Natural killer cell treated with Interleukin-12 subunit alpha and Interleukin-12 subunit beta and Interleukin-15 and Interleukin-18, amount 100 ng/mL, for 72 hours (primary cell): ENCODE results near the gene NDUFA13. TPM values are rescaled to one million over a fixed set of nuclear protein-coding genes. Genes with fewer than 3 reads are reported as not detected.
A peak's percentile ranks its signal among the peaks of the same experiment; 100 is the strongest.

ENCODE experiments used
- ATAC-seq, 2 donors: fragments of 150-1000 bp; cut with Tn5 transposase in 1 of 2; sonication (Bioruptor Pico), chemical (Tn5 transposase) in 1 of 2; 2 replicates each; pipeline ENCODE4 v1.10.0; 2021
- DNase-seq: peaks from one replicate; pipeline ENCODE4 v3.0.0; 2022; ENCODE audit warnings: low spot score
- H3K27ac Mint-ChIP-seq, 2 donors: 1 replicate in 1 of 2; 2 replicates in 1 of 2; pipeline ENCODE4 v1.8.0; 2022; ENCODE audit warnings: mixed read lengths in 2 of 2, mild to moderate bottlenecking in 1 of 2, moderate library complexity in 1 of 2
- H3K27me3 Mint-ChIP-seq, 2 donors: 1 replicate in 1 of 2; 2 replicates in 1 of 2; pipeline ENCODE4 v1.8.0; 2022; ENCODE audit warnings: mixed read lengths in 2 of 2
- H3K36me3 Mint-ChIP-seq: one replicate; pipeline ENCODE4 v1.8.0; 2022; ENCODE audit warnings: mixed read lengths
- H3K4me1 Mint-ChIP-seq, 2 donors: 1 replicate in 1 of 2; 2 replicates in 1 of 2; pipeline ENCODE4 v1.8.0; 2022; ENCODE audit warnings: low read depth in 2 of 2, mixed read lengths in 2 of 2, mild to moderate bottlenecking in 1 of 2
- H3K4me3 Mint-ChIP-seq: one replicate; pipeline ENCODE4 v1.8.0; 2022; ENCODE audit warnings: mixed read lengths
- H3K9me3 Mint-ChIP-seq: 2 replicates; pipeline ENCODE4 v1.8.0; 2022; ENCODE audit warnings: mixed read lengths
- total RNA-seq, 2 donors: library from RNA; stranded (reverse); gene quantifications; one replicate each; pipeline ENCODE4 v1.2.3, GENCODE V29; 2022

Gene NDUFA13
- total RNA-seq, 2 donors from 2014 or later: 261 to 310 TPM

DNA sequence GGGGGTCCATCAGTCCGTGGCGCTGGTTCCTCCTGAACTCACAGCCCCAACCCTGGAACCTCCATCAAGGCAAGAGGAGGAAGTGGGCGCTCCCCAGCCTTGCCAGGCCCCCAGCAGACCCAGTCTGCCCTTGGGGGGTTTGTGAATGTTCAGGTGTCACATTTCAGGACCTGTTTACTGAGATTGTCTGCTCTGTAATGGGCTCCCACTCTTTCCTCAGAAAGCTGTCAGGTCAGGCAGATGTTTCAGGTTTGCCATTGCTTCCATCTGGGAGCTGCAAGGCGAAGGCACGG lies 30.1 kb upstream of the NDUFA13 start:
- H3K27me3 Mint-ChIP-seq: no peaks in the 10 kb centered on the region
- ATAC-seq (no peak), DNase-seq (no peak)
- H3K9me3 Mint-ChIP-seq: no peaks in the 10 kb centered on the region
- H3K36me3 Mint-ChIP-seq: no peaks in the 10 kb centered on the region
- H3K4me3 Mint-ChIP-seq: no peak overlapping the region
- peak overlapping the region in 1 of 2 donors; percentile 50 for H3K27ac Mint-ChIP-seq
- H3K4me1 Mint-ChIP-seq: peaks cover 46 to 47% of the 10 kb centered on the region in 2 donors

DNA sequence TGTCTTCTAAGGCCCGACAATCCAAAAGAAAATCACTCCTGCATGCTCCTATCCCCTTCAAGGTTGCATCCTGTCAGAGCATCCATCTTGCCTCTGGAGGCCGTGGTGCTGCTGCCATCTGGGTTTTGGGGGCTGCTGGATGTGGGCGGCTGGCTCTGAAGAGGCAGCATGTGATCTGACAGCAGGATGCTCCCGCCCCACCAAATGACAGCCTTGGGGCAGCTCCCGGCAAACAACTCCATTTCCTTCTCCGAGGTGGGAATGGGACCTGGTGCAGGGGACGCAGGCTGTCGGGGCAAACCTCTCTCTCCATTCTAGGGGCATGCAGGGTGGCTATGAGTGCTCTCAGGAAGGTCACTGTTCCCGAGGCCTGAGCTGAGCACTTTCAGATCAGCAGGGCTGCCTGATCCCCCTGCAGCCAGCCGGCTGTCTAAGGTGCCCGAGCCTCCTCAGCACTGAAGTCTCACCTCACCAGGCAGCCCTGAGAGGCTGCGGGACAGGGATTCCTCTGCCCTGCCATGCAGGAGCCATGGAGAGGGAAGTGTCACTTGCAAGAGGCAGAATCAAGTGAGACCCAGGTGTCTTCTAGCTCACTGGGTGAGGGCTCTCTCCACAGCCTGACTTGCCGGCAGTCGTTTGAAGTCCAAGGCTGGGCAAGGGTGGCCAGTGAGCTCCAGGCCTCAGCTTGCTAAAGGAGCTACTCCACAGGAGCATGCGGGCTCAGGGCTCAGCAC lies 29.5 kb upstream of the NDUFA13 start:
- H3K27ac Mint-ChIP-seq: peak overlapping the region; percentile 96 to 98

DNA sequence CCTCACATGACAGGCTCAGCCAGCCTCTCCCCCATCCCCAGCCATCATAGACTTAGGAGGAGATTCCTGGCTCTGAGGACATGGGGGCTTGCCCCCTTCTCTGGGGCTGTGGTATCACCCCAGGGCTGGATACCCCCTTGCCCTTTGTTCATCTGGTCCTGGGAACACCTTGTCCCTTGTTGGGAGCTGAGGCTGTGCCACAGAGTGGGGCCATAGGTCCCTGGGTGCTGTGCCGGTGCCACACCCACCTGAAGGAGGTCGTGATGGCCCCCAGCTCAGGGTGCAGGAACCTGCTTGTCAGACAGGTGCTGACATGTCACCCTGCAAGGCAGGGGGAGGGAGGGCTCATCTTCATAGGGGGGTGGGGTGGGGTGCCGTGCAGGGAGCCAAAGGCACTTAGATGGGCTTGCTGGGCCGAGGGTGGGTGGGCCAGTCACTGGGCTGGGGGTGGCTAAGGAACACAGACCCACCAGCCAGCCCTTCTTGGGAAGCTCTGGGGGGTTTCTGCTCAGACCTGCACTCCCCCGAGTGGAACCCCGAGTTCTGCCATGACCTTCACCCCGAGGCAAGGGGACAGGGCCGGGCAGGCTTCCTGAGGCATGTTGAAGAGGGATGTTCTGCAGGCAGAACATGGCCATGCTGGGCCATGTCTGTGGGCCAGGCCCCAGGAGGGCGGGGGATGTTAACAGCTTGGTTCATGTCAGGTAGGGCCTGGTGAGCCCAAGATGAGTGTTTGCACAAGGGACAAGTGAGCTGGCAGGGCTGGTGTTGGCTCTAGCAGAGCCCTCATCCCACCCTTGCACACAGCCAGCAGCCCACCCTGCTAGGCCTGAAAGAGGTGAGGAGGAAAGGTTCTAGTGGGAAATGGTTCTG lies 28.7 kb upstream of the NDUFA13 start:
- H3K4me1 Mint-ChIP-seq: peaks cover 43 to 44% of the 10 kb centered on the region in 2 donors
- H3K9me3 Mint-ChIP-seq: no peaks in the 10 kb centered on the region
- ATAC-seq: no peak
- H3K36me3 Mint-ChIP-seq: no peaks in the 10 kb centered on the region
- no peak overlapping the region for H3K4me3 Mint-ChIP-seq
- H3K27ac Mint-ChIP-seq: peak overlapping the region; percentile 96 to 98
- no peak for DNase-seq
- no peaks in the 10 kb centered on the region for H3K27me3 Mint-ChIP-seq

More for the DNA sequence above, 29.5 kb upstream of the NDUFA13 start:
- Mint-ChIP-seq H3K4me3 (no peak overlapping the region), H3K4me1 (peaks cover 43 to 46% of the 10 kb centered on the region in 2 donors), H3K9me3 (no peaks in the 10 kb centered on the region), H3K36me3 (no peaks in the 10 kb centered on the region), H3K27me3 (no peaks in the 10 kb centered on the region)
- ATAC-seq (no peak), DNase-seq (no peak)

DNA sequence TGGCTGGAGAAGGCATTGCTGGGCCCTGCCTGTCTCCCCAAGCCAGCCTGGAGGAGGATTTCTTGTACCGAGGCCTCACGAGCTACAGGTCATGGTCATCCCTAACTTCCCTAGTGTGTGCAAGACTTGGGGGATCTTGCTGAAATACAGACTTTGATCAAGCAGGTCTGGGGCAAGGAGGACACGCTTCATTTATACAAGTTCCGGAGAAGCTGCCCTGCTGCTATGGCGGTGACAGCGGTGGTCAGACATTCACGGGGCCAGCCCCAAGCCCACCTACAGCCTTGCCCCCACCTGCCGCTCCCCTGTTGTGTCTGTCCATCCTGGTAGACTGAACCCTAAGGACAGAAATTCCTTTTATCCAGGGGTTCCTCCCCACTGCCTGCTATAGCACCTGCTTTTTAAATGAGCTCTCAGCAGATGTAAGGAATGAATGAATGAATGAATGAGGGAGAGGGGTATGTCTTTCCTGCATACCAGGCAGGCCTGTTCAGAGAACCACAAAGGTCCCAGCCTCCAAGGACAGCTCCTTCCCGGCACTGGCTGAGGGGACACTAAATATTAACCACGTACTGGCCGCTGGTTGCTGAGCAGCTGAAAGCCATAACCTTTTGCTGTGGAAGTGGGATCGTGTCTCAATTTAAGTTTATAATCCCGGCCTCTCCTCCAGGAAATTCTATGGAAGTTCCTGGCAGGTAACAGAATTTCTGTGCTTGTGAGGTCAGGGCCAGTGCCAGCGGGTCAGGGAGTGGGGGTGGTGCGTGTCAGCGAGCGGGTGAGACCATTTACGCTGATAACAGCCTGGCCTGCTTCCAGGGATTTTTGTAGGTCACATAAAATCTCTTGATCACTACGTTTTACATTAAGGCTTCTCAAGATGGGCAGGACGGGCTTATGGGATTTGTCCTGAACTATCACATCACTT lies 27.8 kb upstream of the NDUFA13 start:
- Mint-ChIP-seq H3K4me3 (peak overlapping the region; percentile 12), H3K27ac (peak overlapping the region; percentile 96 to 98), H3K4me1 (peaks cover 38 to 42% of the 10 kb centered on the region in 2 donors), H3K36me3 (no peaks in the 10 kb centered on the region), H3K27me3 (no peaks in the 10 kb centered on the region), H3K9me3 (no peaks in the 10 kb centered on the region)
- DNase-seq: no peak
- no peak for ATAC-seq

DNA sequence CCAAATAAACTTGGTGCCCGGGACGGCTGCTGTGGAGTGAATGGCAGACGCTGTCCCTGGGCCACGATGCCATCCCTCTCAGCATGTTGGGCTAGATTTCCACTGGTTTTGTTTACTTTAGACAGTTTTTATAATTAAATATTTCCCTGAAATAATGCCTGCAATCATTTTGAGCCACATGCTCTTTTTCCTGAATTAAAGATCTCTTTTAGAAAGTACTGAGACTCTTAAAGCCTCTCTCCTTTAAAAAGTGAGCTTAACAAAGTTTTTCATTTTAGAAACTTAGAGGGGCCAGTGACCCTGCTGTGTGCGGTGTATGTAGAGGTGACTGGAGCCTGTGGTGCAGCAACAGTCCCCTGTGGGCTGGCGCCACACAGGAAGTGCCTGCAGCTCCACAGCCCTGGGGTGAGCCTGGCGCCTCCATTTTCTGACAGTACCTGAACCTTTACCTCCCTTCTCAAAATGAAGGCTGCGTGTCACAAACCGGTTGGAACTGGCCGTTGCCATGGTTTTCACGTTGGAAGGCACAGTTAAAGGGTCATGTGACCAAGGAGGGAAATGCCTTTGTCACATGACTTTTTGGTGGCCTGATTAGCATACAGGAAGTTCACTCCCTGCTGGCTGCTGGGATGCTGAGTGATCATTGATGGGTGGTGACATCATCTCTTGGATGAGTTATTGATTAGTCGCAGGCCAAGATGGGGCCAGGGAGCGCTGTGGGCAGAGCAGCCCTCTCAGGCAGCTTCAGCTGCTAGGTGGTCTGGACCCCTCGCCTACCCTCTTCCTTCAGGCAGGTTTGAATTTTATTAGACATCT lies 26.9 kb upstream of the NDUFA13 start:
- H3K36me3 Mint-ChIP-seq: no peaks in the 10 kb centered on the region
- peak overlapping the region; percentile 80 for H3K4me3 Mint-ChIP-seq
- peak overlapping the region; percentile 96 to 98 for H3K27ac Mint-ChIP-seq
- H3K27me3 Mint-ChIP-seq: no peaks in the 10 kb centered on the region
- no peaks in the 10 kb centered on the region for H3K9me3 Mint-ChIP-seq
- peaks cover 37 to 38% of the 10 kb centered on the region in 2 donors for H3K4me1 Mint-ChIP-seq
- DNase-seq (peak; percentile 89), ATAC-seq (peak; percentile 89 to 95)

DNA sequence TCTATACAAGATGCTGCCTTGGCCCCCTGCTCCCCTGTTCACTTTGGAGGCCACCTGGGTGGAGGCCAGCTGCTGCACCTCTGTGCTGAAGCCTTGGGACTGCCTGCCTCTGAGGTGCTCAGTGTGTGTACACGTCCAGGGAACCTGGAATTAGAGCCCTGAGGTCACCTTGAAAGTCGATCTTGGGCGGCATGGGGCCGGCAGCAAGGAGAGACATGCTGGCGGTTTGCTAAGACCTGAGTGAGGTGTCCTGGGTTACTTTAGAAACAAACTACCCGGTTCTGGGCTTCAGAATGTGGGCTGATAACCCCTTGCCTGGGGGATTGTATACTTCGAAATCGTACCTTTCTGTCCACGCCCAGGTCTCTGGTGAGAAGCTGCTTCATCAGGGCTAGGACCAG lies 26.2 kb upstream of the NDUFA13 start:
- Mint-ChIP-seq H3K27ac (peak overlapping the region; percentile 96 to 98), H3K4me1 (peaks cover 38 to 39% of the 10 kb centered on the region in 2 donors), H3K4me3 (peak overlapping the region; percentile 80), H3K27me3 (no peaks in the 10 kb centered on the region), H3K9me3 (no peaks in the 10 kb centered on the region), H3K36me3 (no peaks in the 10 kb centered on the region)
- DNase-seq (no peak), ATAC-seq (no peak)

DNA sequence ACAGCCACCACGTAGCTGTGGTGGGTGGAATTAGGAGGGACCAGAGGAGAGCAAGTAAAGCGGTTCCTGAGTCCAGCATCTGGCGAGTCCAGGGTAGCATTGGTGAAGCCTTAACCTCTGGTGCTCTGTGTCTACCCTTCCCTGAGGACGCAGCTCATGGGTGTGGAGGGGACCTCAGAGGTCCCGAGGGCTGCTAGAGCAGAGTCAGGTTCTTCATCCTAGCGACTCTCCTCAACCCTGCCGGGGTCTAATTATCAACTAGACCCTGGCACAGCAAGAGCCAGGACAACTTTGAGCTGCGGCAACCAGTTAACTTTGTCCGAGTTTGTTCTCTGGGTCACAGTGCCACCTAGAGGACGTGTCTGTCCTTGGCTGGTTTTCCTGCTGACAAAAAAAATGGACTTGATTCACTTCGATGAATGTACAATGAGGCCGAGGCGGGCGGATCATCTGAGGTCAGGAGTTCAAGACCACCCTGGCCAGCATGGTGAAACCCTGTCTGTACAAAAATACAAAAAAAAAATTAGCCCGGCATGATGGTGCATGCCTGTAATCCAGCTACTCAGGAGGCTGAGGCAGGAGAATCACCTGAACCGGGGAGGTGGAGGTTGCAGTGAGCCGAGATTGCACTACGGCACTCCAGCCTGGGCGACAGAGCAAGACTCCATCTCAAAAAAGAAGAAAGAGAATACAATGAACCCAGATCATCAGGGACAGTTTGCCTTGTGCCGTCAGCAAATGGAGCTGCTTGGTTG lies 25.6 kb upstream of the NDUFA13 start:
- peak overlapping the region; percentile 96 to 98 for H3K27ac Mint-ChIP-seq
- DNase-seq: peak; percentile 81
- H3K9me3 Mint-ChIP-seq: no peaks in the 10 kb centered on the region
- H3K4me3 Mint-ChIP-seq: peak overlapping the region; percentile 6
- no peaks in the 10 kb centered on the region for H3K36me3 Mint-ChIP-seq
- H3K27me3 Mint-ChIP-seq: no peaks in the 10 kb centered on the region
- H3K4me1 Mint-ChIP-seq: peaks cover 36 to 38% of the 10 kb centered on the region in 2 donors
- ATAC-seq: peak; percentile 15 to 49

DNA sequence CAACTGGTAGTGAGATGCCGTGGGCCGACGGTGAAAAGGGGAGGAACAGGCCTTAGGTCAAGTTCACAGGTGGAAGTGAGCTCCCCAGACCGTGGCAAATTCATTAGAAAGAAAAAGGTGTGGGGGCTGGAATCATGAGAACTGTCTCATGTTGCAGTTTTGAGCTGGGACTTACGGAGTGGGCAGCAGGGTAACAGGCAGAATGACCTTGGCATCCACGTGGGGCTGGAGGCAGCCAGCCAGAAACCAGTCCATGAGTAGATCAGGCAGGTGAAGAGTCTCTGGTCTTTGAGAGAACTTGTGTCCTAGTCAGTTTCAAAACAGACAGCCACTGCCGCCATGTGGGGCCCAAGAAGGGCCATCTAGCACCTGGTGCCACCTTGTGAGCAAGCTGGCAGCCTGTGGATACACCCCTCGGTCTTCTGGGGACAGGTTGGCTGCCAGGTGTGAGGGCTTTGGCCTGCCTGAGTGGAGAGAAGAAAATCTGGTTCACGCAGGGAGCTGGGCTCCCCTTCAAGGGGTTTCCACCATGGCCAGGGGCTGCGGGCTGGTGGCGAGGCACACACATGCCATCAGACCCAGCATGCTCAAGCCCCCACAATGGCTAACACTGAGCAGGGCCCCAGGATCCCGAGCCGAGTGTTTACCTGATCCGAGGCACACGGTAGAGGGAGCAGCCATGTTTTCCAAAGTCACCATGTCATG lies 24.6 kb upstream of the NDUFA13 start:
- Mint-ChIP-seq H3K4me3 (no peak overlapping the region), H3K9me3 (no peaks in the 10 kb centered on the region), H3K27me3 (no peaks in the 10 kb centered on the region), H3K36me3 (no peaks in the 10 kb centered on the region), H3K4me1 (peaks cover 33 to 41% of the 10 kb centered on the region in 2 donors), H3K27ac (peak overlapping the region in 1 of 2 donors; percentile 98)
- ATAC-seq (no peak), DNase-seq (no peak)

DNA sequence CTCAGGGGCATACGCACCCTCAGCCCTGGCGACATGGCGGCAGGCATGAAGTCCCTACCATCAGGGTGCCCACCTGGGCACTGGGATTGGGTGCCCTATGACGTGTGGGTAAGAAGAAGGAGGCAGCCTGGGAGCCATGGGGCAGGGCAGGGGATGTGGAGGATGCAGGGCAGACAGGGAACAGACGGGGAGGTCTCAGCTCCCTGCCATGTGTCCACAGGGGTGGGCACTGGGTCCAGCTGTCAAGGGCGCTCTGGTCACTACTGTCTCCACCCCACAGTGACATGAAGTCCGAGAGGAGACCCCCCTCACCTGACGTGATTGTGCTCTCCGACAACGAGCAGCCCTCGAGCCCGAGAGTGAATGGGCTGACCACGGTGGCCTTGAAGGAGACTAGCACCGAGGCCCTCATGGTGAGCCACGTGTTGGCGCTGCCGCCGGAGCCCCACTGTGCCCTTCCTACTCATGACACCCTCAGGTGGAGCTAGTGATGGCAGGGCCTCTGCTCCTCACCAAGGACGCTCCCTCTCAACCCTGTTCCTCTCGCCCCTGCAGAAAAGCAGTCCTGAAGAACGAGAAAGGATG lies 23.9 kb upstream of the NDUFA13 start:
- Mint-ChIP-seq H3K27ac (no peak overlapping the region), H3K4me1 (peaks cover 33 to 44% of the 10 kb centered on the region in 2 donors), H3K36me3 (no peaks in the 10 kb centered on the region), H3K27me3 (no peaks in the 10 kb centered on the region), H3K9me3 (no peaks in the 10 kb centered on the region), H3K4me3 (no peak overlapping the region)
- DNase-seq (no peak), ATAC-seq (no peak)

DNA sequence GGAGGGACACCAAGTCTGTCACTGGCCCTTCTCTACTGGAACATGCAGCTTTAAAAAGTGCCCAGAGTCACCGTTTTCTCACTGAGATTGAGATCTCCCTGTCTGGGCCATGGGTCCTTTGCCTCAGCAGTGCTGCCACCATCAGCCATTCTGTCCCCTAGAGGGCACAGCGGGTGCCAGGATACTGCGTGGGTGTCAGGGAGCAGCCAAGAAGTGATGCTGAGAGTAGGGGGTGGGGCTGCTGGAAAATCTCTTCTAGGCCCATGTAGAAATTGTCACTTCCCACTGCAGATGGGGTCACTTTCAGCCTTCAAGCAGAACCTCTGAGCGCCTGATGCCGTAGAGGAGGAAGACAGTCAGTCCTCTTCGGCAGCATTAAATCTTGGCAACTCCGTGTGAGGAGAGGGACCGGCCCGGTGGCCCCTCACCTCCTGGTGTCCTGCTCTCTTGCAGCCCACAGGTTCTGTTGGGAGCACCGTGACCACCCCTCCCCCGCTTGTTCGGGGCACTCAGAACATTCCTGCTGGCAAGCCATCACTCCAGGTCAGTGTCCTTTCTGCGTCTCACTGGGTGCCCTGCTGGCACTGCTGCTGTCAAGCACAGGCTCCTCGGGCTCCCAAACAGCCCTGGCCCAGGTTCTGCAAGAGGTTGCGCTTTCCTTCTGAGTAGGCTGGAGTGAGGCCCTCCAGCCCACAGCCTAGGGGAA lies 22.0 kb upstream of the NDUFA13 start:
- H3K4me3 Mint-ChIP-seq: no peak overlapping the region
- no peaks in the 10 kb centered on the region for H3K36me3 Mint-ChIP-seq
- H3K27ac Mint-ChIP-seq: no peak overlapping the region
- ATAC-seq: no peak
- no peak for DNase-seq
- no peaks in the 10 kb centered on the region for H3K27me3 Mint-ChIP-seq
- H3K4me1 Mint-ChIP-seq: peaks cover 20 to 35% of the 10 kb centered on the region in 2 donors
- H3K9me3 Mint-ChIP-seq: no peaks in the 10 kb centered on the region
